Endodermal cell (in vitro differentiated cells): ENCODE measurements around the gene AREL1. TPM values are rescaled to one million over a fixed set of nuclear protein-coding genes. Genes with fewer than 3 reads are reported as not detected.
A peak's percentile ranks its signal among the peaks of the same experiment; 100 is the strongest.

ENCODE experiments used
- DNase-seq: peaks from one replicate; pipeline ENCODE4 v3.0.0-alpha.2; 2017
- H3K27ac ChIP-seq: 2 replicates; pipeline ENCODE4 v1.5.1; 2013; ENCODE audit warnings: mild to moderate bottlenecking, low read depth, low read length, moderate library complexity
- H3K27me3 ChIP-seq: 2 replicates; pipeline ENCODE4 v1.6.1; 2013; ENCODE audit warnings: mild to moderate bottlenecking, low read length, moderate library complexity; ENCODE audit not compliant: insufficient read depth, control insufficient read depth, poor library complexity, severe bottlenecking
- H3K36me3 ChIP-seq: 2 replicates; pipeline ENCODE4 v1.7.0; 2013; ENCODE audit warnings: mild to moderate bottlenecking, low read length, moderate library complexity; ENCODE audit not compliant: control insufficient read depth, insufficient read depth
- H3K4me1 ChIP-seq: one replicate; pipeline ENCODE4 v1.7.0; 2013; ENCODE audit warnings: low read length; ENCODE audit not compliant: control insufficient read depth, insufficient read depth
- H3K4me3 ChIP-seq: 2 replicates; pipeline ENCODE4 v1.5.1; 2013; ENCODE audit warnings: mild to moderate bottlenecking, low read length, moderate library complexity
- H3K9ac ChIP-seq: 2 replicates; pipeline ENCODE4 v1.6.1; 2013; ENCODE audit warnings: mild to moderate bottlenecking, low read length, moderate library complexity; ENCODE audit not compliant: poor library complexity, severe bottlenecking; ENCODE audit errors: extremely low read depth
- H3K9me3 ChIP-seq: 2 replicates; pipeline ENCODE4 v1.6.1; 2013; ENCODE audit warnings: mild to moderate bottlenecking, low read length, moderate library complexity; ENCODE audit not compliant: control insufficient read depth
- H3K27ac Mint-ChIP-seq: 2 replicates; pipeline ENCODE4 v1.8.0; 2020; ENCODE audit warnings: mixed read lengths
- H3K27me3 Mint-ChIP-seq: 2 replicates; pipeline ENCODE4 v1.8.0; 2021; ENCODE audit warnings: mild to moderate bottlenecking, mixed read lengths; ENCODE audit not compliant: insufficient read depth
- H3K36me3 Mint-ChIP-seq: 2 replicates; pipeline ENCODE4 v1.8.0; 2020; ENCODE audit warnings: low read depth, mixed read lengths
- H3K4me1 Mint-ChIP-seq: 2 replicates; pipeline ENCODE4 v1.8.0; 2020; ENCODE audit warnings: mixed read lengths
- H3K4me3 Mint-ChIP-seq: 2 replicates; pipeline ENCODE4 v1.8.0; 2020; ENCODE audit warnings: mild to moderate bottlenecking, moderate library complexity, mixed read lengths
- H3K9me3 Mint-ChIP-seq: 2 replicates; pipeline ENCODE4 v1.8.0; 2020; ENCODE audit warnings: mild to moderate bottlenecking, mixed read lengths
- CTCF ChIP-seq: fragments of 200-600 bp; sonication (generic); conservative IDR thresholded peaks from 2 replicates; pipeline ENCODE4 v1.5.0; 2021; ENCODE audit warnings: antibody characterized with exemption, mild to moderate bottlenecking
- WGBS, 2 experiments: methylation state at CpG; one replicate each; pipeline versions ENCODE4 v1.1.5 to v1.1.7; 2013; ENCODE audit warnings: missing lambda C conversion rate in 2 of 2, mixed read lengths in 1 of 2; ENCODE audit not compliant: insufficient coverage in 1 of 2, insufficient read length in 1 of 2; 5-methylcytosine and 5-hydroxymethylcytosine counted together
- total RNA-seq, 2 donors: library from RNA; stranded (reverse); fragmentation: NEBNext Ultra II Directional in 1 of 2; extraction: Animal tissue kit (Norgen Biotek cat#: 25700) in 1 of 2; gene quantifications; 2 replicates in 1 of 2; 3 replicates in 1 of 2; pipeline ENCODE4 v1.2.1, GENCODE V29; 2021

AREL1 gene
- total RNA-seq, 2 donors from 2014 or later: 36.5 to 39.0 TPM

- Histone ChIP-seq H3K36me3 (no peaks in the 10 kb centered on the region), H3K4me1 (peaks cover 24% of the 10 kb centered on the region), H3K27ac (no peak overlapping the region), H3K27me3 (peaks cover 25% of the 10 kb centered on the region), H3K9ac (no peak overlapping the region), H3K9me3 (no peaks in the 10 kb centered on the region), H3K4me3 (no peak overlapping the region)
- no peak for TF ChIP-seq CTCF
- Mint-ChIP-seq H3K27me3 (peaks cover 51% of the 10 kb centered on the region), H3K9me3 (no peaks in the 10 kb centered on the region), H3K4me3 (no peak overlapping the region), H3K4me1 (peaks cover 42% of the 10 kb centered on the region), H3K36me3 (no peaks in the 10 kb centered on the region), H3K27ac (no peak overlapping the region)
- WGBS, 2 experiments: 95 to 96% methylated on average over 7 to 8 of the region's 8 CpGs
- DNase-seq: no peak
Measured at GRCh38 chr14:74614508-74615495, 98.1 kb downstream of the AREL1 start.

- no peak for TF ChIP-seq CTCF
- no peak overlapping the region for H3K27ac ChIP-seq
- H3K9me3 Mint-ChIP-seq: no peaks in the 10 kb centered on the region
- DNase-seq: no peak
- H3K9ac ChIP-seq: no peak overlapping the region
- 94 to 97% methylated on average over 5 to 16 of the region's 16 CpGs for WGBS, 2 experiments
- no peaks in the 10 kb centered on the region for H3K36me3 ChIP-seq
- H3K4me1 ChIP-seq: peaks cover 11% of the 10 kb centered on the region
- H3K27ac Mint-ChIP-seq: no peak overlapping the region
- no peak overlapping the region for H3K4me3 ChIP-seq
- H3K27me3 Mint-ChIP-seq: peaks cover 60% of the 10 kb centered on the region
- no peak overlapping the region for H3K4me3 Mint-ChIP-seq
- H3K9me3 ChIP-seq: no peaks in the 10 kb centered on the region
- H3K27me3 ChIP-seq: peaks cover 33% of the 10 kb centered on the region
- peaks cover 28% of the 10 kb centered on the region for H3K4me1 Mint-ChIP-seq
- no peaks in the 10 kb centered on the region for H3K36me3 Mint-ChIP-seq
Measured at GRCh38 chr14:74613211-74613914, 99.5 kb downstream of the AREL1 start.

GRCh38 chr14:74612350-74613021 lies 100.4 kb downstream of the AREL1 start:
- H3K27ac ChIP-seq: no peak overlapping the region
- H3K4me3 ChIP-seq: peak overlapping the region; percentile 73
- peaks cover 6% of the 10 kb centered on the region for H3K4me1 ChIP-seq
- peak; percentile 94 for DNase-seq
- H3K27me3 ChIP-seq: peaks cover 33% of the 10 kb centered on the region
- peak; percentile 81 for TF ChIP-seq CTCF
- peaks cover 60% of the 10 kb centered on the region for H3K27me3 Mint-ChIP-seq
- WGBS, 2 experiments: 8 to 13% methylated on average over 42 to 69 of the region's 69 CpGs
- H3K9ac ChIP-seq: no peak overlapping the region
- no peak overlapping the region for H3K27ac Mint-ChIP-seq
- H3K4me1 Mint-ChIP-seq: peaks cover 20% of the 10 kb centered on the region
- H3K36me3 ChIP-seq: no peaks in the 10 kb centered on the region
- peak overlapping the region; percentile 59 for H3K4me3 Mint-ChIP-seq
- no peaks in the 10 kb centered on the region for H3K9me3 Mint-ChIP-seq
- H3K36me3 Mint-ChIP-seq: no peaks in the 10 kb centered on the region
- no peaks in the 10 kb centered on the region for H3K9me3 ChIP-seq
